ENCODE results near the gene MRPL43.
A peak's percentile ranks its signal among the peaks of the same experiment; 100 is the strongest.

Gene MRPL43

GRCh38 chr10:100970076-100970913 lies 17.0 kb downstream of the MRPL43 start:
- DNase-seq (ENCODE audit: low read depth) = no peak
- H3K4me3 ChIP-seq (ENCODE audit: low read depth, low read length) = peak overlapping the region; percentile 50; the same call in 1 of the 2 replicates
- TF ChIP-seq CTCF (IDR thresholded peaks at IDR 0.05; ENCODE audit: low read depth, low read length, missing control alignments) = no peak

- no peak for DNase-seq (ENCODE audit: low read depth)
- peak within 1 kb of the TSS; percentile 50 for H3K4me3 ChIP-seq (ENCODE audit: low read depth, low read length)
- peak; percentile 84 for TF ChIP-seq CTCF (IDR thresholded peaks at IDR 0.05; ENCODE audit: low read depth, low read length, missing control alignments)
Measured at GRCh38 chr10:100969187-100970075, 17.9 kb downstream of the MRPL43 start, which contains the start of gene SEMA4G. TSS of gene SEMA4G (plus strand) at chr10:100969504. CDS start at chr10:100972913, 3,409 bp downstream.

- H3K4me3 ChIP-seq (ENCODE audit: low read depth, low read length) = peak overlapping the region; percentile 50
- TF ChIP-seq CTCF (IDR thresholded peaks at IDR 0.05; ENCODE audit: low read depth, low read length, missing control alignments) = no peak
- no peak for DNase-seq (ENCODE audit: low read depth)
Measured at GRCh38 chr10:100968863-100969186, 18.5 kb downstream of the MRPL43 start.

- TF ChIP-seq CTCF (IDR thresholded peaks at IDR 0.05; ENCODE audit: low read depth, low read length, missing control alignments) = no peak
- no peak overlapping the region for H3K4me3 ChIP-seq (ENCODE audit: low read depth, low read length)
Measured at GRCh38 chr10:100968062-100968736, 19.1 kb downstream of the MRPL43 start.

GRCh38 chr10:100967332-100967731 lies 20.0 kb downstream of the MRPL43 start:
- DNase-seq (ENCODE audit: low read depth) = no peak
- no peak overlapping the region for H3K4me3 ChIP-seq (ENCODE audit: low read depth, low read length)
- no peak for TF ChIP-seq CTCF (IDR thresholded peaks at IDR 0.05; ENCODE audit: low read depth, low read length, missing control alignments)

More at GRCh38 chr10:100968062-100968736, 19.1 kb downstream of the MRPL43 start:
- no peak for DNase-seq (ENCODE audit: low read depth)

- no peak for TF ChIP-seq CTCF (IDR thresholded peaks at IDR 0.05; ENCODE audit: low read depth, low read length, missing control alignments)
- no peak overlapping the region for H3K4me3 ChIP-seq (ENCODE audit: low read depth, low read length)
- DNase-seq (ENCODE audit: low read depth) = no peak
Measured at GRCh38 chr10:100966887-100967286, 20.4 kb downstream of the MRPL43 start.
